DOHH2 (cell line): Measurements from ENCODE around the gene ETS1.

Source experiments
- H3F3A ChIP-seq: fragments of 200-600 bp; sonication (generic), shearing (Covaris generic); 2 replicates; pipeline ENCODE4 v1.6.0; 2016; ENCODE audit warnings: antibody characterized with exemption, mild to moderate bottlenecking; ENCODE audit not compliant: control insufficient read depth, insufficient read depth
- H3K27ac ChIP-seq: fragments of 200-600 bp; sonication (generic); 2 replicates; pipeline ENCODE4 v1.5.1; 2014; ENCODE audit warnings: low read depth, mild to moderate bottlenecking, low read length, moderate library complexity
- H3K27me3 ChIP-seq: fragments of 200-600 bp; sonication (generic); 2 replicates; pipeline ENCODE4 v1.6.1; 2014; ENCODE audit warnings: mild to moderate bottlenecking, low read length, mixed read lengths; ENCODE audit not compliant: control insufficient read depth
- H3K36me3 ChIP-seq: fragments of 200-600 bp; sonication (generic); 2 replicates; pipeline ENCODE4 v1.6.1; 2014; ENCODE audit warnings: mild to moderate bottlenecking, low read length, moderate library complexity, mixed read lengths; ENCODE audit not compliant: control insufficient read depth
- H3K4me1 ChIP-seq: fragments of 200-600 bp; sonication (generic); 2 replicates; pipeline ENCODE4 v1.6.1; 2014; ENCODE audit warnings: mild to moderate bottlenecking, low read length, mixed read lengths; ENCODE audit not compliant: control insufficient read depth
- H3K4me2 ChIP-seq: fragments of 200-600 bp; sonication (generic); 2 replicates; pipeline ENCODE4 v1.6.0; 2014; ENCODE audit warnings: mild to moderate bottlenecking, low read length, moderate library complexity
- H3K4me3 ChIP-seq: fragments of 200-600 bp; sonication (generic); 2 replicates; pipeline ENCODE4 v1.5.1; 2014; ENCODE audit warnings: mild to moderate bottlenecking, low read length, mixed read lengths
- H3K79me2 ChIP-seq: fragments of 200-600 bp; sonication (generic); 2 replicates; pipeline ENCODE4 v1.6.1; 2014; ENCODE audit warnings: mild to moderate bottlenecking, low read length, mixed read lengths; ENCODE audit not compliant: control insufficient read depth
- H3K9me2 ChIP-seq: fragments of 200-600 bp; sonication (generic); replicated peaks from 2 replicates; pipeline ENCODE4 v1.6.1; 2014; ENCODE audit warnings: mild to moderate bottlenecking, low read length, mixed read lengths; ENCODE audit not compliant: control insufficient read depth
- H3K9me3 ChIP-seq: fragments of 200-600 bp; sonication (generic); 2 replicates; pipeline ENCODE4 v1.6.1; 2014; ENCODE audit warnings: antibody characterized with exemption, low read length, mixed read lengths; ENCODE audit not compliant: control insufficient read depth, insufficient read depth
- H4K20me1 ChIP-seq: fragments of 200-600 bp; sonication (generic); 2 replicates; pipeline ENCODE4 v1.6.0; 2014; ENCODE audit warnings: low read depth, mild to moderate bottlenecking, antibody characterized with exemption, low read length, moderate library complexity; ENCODE audit not compliant: control insufficient read depth, insufficient read depth
- CTCF ChIP-seq: fragments of 200-600 bp; sonication (generic); IDR thresholded peaks from one replicate; pipeline ENCODE4 v1.5.1; 2014; ENCODE audit warnings: antibody characterized with exemption, mild to moderate bottlenecking, low read depth, low read length; ENCODE audit not compliant: poor library complexity, severe bottlenecking
- EZH2phosphoT487 ChIP-seq: fragments of 200-600 bp; sonication (generic); IDR thresholded peaks from 2 replicates; pipeline ENCODE4 v1.6.1; 2017; ENCODE audit warnings: borderline replicate concordance, mild to moderate bottlenecking, antibody characterized with exemption, low read length, moderate library complexity, mixed read lengths

ETS1 gene

GRCh38 chr11:128593281-128593680 lies 5.9 kb upstream of the ETS1 start:
- H3K79me2 ChIP-seq: no peaks in the 10 kb centered on the region
- H3K4me1 ChIP-seq: peaks cover 43% of the 10 kb centered on the region
- H3K9me2 ChIP-seq: no peaks in the 10 kb centered on the region
- H3K9me3 ChIP-seq: no peaks in the 10 kb centered on the region
- no peaks in the 10 kb centered on the region for H3K36me3 ChIP-seq
- H4K20me1 ChIP-seq: no peaks in the 10 kb centered on the region
- no peak for TF ChIP-seq EZH2phosphoT487
- TF ChIP-seq CTCF: no peak
- H3K4me2 ChIP-seq: no peak overlapping the region
- H3K27me3 ChIP-seq: no peaks in the 10 kb centered on the region
- no peak overlapping the region for H3K27ac ChIP-seq
- no peaks in the 10 kb centered on the region for H3F3A ChIP-seq
- H3K4me3 ChIP-seq: no peak overlapping the region

GRCh38 chr11:128592454-128592853 lies 5.1 kb upstream of the ETS1 start:
- H3K9me3 ChIP-seq: no peaks in the 10 kb centered on the region
- peaks cover 47% of the 10 kb centered on the region for H3K4me1 ChIP-seq
- TF ChIP-seq CTCF (no peak), EZH2phosphoT487 (no peak)
- no peaks in the 10 kb centered on the region for H3K79me2 ChIP-seq
- H3K27me3 ChIP-seq: no peaks in the 10 kb centered on the region
- no peaks in the 10 kb centered on the region for H3F3A ChIP-seq
- H3K27ac ChIP-seq: no peak overlapping the region
- no peaks in the 10 kb centered on the region for H3K36me3 ChIP-seq
- H4K20me1 ChIP-seq: no peaks in the 10 kb centered on the region
- H3K4me3 ChIP-seq: no peak overlapping the region
- no peaks in the 10 kb centered on the region for H3K9me2 ChIP-seq
- no peak overlapping the region for H3K4me2 ChIP-seq

- Histone ChIP-seq H3K9me2 (no peaks in the 10 kb centered on the region), H3K9me3 (no peaks in the 10 kb centered on the region), H4K20me1 (no peaks in the 10 kb centered on the region), H3K4me2 (no peak overlapping the region), H3K79me2 (no peaks in the 10 kb centered on the region), H3K4me3 (no peak overlapping the region), H3K27ac (no peak overlapping the region), H3F3A (no peaks in the 10 kb centered on the region), H3K36me3 (no peaks in the 10 kb centered on the region), H3K27me3 (no peaks in the 10 kb centered on the region), H3K4me1 (peaks cover 46% of the 10 kb centered on the region)
- TF ChIP-seq EZH2phosphoT487 (no peak), CTCF (no peak)
Observed at GRCh38 chr11:128590587-128590986, 3.2 kb upstream of the ETS1 start.

- no peaks in the 10 kb centered on the region for H3K36me3 ChIP-seq
- H3K9me2 ChIP-seq: no peaks in the 10 kb centered on the region
- H3K4me3 ChIP-seq: no peak overlapping the region
- H3K4me1 ChIP-seq: peaks cover 44% of the 10 kb centered on the region
- TF ChIP-seq EZH2phosphoT487 (no peak), CTCF (no peak)
- no peaks in the 10 kb centered on the region for H4K20me1 ChIP-seq
- no peaks in the 10 kb centered on the region for H3F3A ChIP-seq
- H3K79me2 ChIP-seq: no peaks in the 10 kb centered on the region
- no peak overlapping the region for H3K27ac ChIP-seq
- no peak overlapping the region for H3K4me2 ChIP-seq
- H3K9me3 ChIP-seq: no peaks in the 10 kb centered on the region
- no peaks in the 10 kb centered on the region for H3K27me3 ChIP-seq
Observed at GRCh38 chr11:128589998-128590397, 2.6 kb upstream of the ETS1 start.
